Measurements from ENCODE around the gene GRK5.

GRK5 gene

GRCh38 chr10:119466076-119466475 lies 258.7 kb downstream of the GRK5 start:
- no peak for FAIRE-seq
- DNase-seq (ENCODE audit: insufficient read length, low spot score): no peak

GRCh38 chr10:119466655-119467054 lies 259.3 kb downstream of the GRK5 start:
- FAIRE-seq (no peak), DNase-seq (ENCODE audit: insufficient read length, low spot score) (no peak)

- DNase-seq (ENCODE audit: insufficient read length, low spot score) (no peak), FAIRE-seq (no peak)
These were observed 261.4 kb downstream of the GRK5 start for GRCh38 chr10:119468542-119469324.

- no peak for DNase-seq (ENCODE audit: insufficient read length, low spot score)
- FAIRE-seq: no peak
These were observed 261.9 kb downstream of the GRK5 start for GRCh38 chr10:119469325-119469707.

- no peak for DNase-seq (ENCODE audit: insufficient read length, low spot score)
- FAIRE-seq: no peak
These were observed 262.5 kb downstream of the GRK5 start for GRCh38 chr10:119469846-119470245.

- no peak for DNase-seq (ENCODE audit: insufficient read length, low spot score)
- no peak for FAIRE-seq
These were observed 263.7 kb downstream of the GRK5 start for GRCh38 chr10:119470920-119471702.

GRCh38 chr10:119473771-119474170 lies 266.4 kb downstream of the GRK5 start:
- FAIRE-seq (no peak), DNase-seq (ENCODE audit: insufficient read length, low spot score) (no peak)

GRCh38 chr10:119474606-119475005 lies 267.2 kb downstream of the GRK5 start:
- no peak for FAIRE-seq
- no peak for DNase-seq (ENCODE audit: insufficient read length, low spot score)

- FAIRE-seq (no peak), DNase-seq (ENCODE audit: insufficient read length, low spot score) (no peak)
These were observed 270.1 kb downstream of the GRK5 start for GRCh38 chr10:119477444-119477843.

- DNase-seq (ENCODE audit: insufficient read length, low spot score) (no peak), FAIRE-seq (no peak)
These were observed 270.9 kb downstream of the GRK5 start for GRCh38 chr10:119478111-119478802.

- no peak for DNase-seq (ENCODE audit: insufficient read length, low spot score)
These were observed 271.5 kb downstream of the GRK5 start for GRCh38 chr10:119478811-119479341.

GRCh38 chr10:119479532-119479931 lies 272.2 kb downstream of the GRK5 start:
- FAIRE-seq: no peak
- DNase-seq (ENCODE audit: insufficient read length, low spot score): no peak

More at GRCh38 chr10:119478811-119479341, 271.5 kb downstream of the GRK5 start:
- no peak for FAIRE-seq

- no peak for FAIRE-seq
- DNase-seq (ENCODE audit: insufficient read length, low spot score): no peak
These were observed 273.3 kb downstream of the GRK5 start for GRCh38 chr10:119480667-119481066.

- FAIRE-seq (no peak), DNase-seq (ENCODE audit: insufficient read length, low spot score) (no peak)
These were observed 274.5 kb downstream of the GRK5 start for GRCh38 chr10:119481781-119482426.

- FAIRE-seq (no peak), DNase-seq (ENCODE audit: insufficient read length, low spot score) (no peak)
These were observed 275.6 kb downstream of the GRK5 start for GRCh38 chr10:119483001-119483400.

- no peak for FAIRE-seq
- no peak for DNase-seq (ENCODE audit: insufficient read length, low spot score)
These were observed 276.5 kb downstream of the GRK5 start for GRCh38 chr10:119483839-119484238.

- no peak for FAIRE-seq
- no peak for DNase-seq (ENCODE audit: insufficient read length, low spot score)
These were observed 281.3 kb downstream of the GRK5 start for GRCh38 chr10:119488675-119489074.

GRCh38 chr10:119489991-119490326 lies 282.6 kb downstream of the GRK5 start:
- DNase-seq (ENCODE audit: insufficient read length, low spot score) (no peak), FAIRE-seq (no peak)

GRCh38 chr10:119491966-119492757 lies 284.8 kb downstream of the GRK5 start:
- FAIRE-seq (no peak), DNase-seq (ENCODE audit: insufficient read length, low spot score) (no peak)

GRCh38 chr10:119493155-119493554 lies 285.8 kb downstream of the GRK5 start:
- FAIRE-seq: no peak
- DNase-seq (ENCODE audit: insufficient read length, low spot score): no peak
